GM19372 (cell line): ENCODE results near the gene AGER.
A peak's percentile ranks its signal among the peaks of the same experiment; 100 is the strongest.
"Not testable (repeated sequence)": the region's sequence is repeated elsewhere in the genome, so short reads cannot be mapped to it uniquely, and the experiment has no call there.

ENCODE experiments used
- ATAC-seq: cut with Tn5 transposase; IDR thresholded peaks from one replicate; pipeline ENCODE4 v1.9.1; 2021; ENCODE audit warnings: mild to moderate bottlenecking, low read depth, moderate library complexity; ENCODE audit not compliant: unreplicated experiment

AGER gene

GRCh38 chr6:32200711-32201475, 16.8 kb upstream of the AGER start:
- ATAC-seq = no peak

- ATAC-seq = no peak
Measured at GRCh38 chr6:32198866-32199265, 14.8 kb upstream of the AGER start.

GRCh38 chr6:32198345-32198696, 14.3 kb upstream of the AGER start:
- ATAC-seq = no peak

GRCh38 chr6:32196682-32197616, 12.9 kb upstream of the AGER start:
- no peak for ATAC-seq

GRCh38 chr6:32195902-32196681, 12.0 kb upstream of the AGER start:
- peak; percentile 83 for ATAC-seq

- peak; percentile 70 for ATAC-seq
Measured at GRCh38 chr6:32195652-32195901, 11.5 kb upstream of the AGER start.

- no peak for ATAC-seq
Measured at GRCh38 chr6:32194825-32195651, 11.0 kb upstream of the AGER start.

- ATAC-seq = no peak
Measured at GRCh38 chr6:32194388-32194787, 10.3 kb upstream of the AGER start.

GRCh38 chr6:32193096-32193495, 9.0 kb upstream of the AGER start:
- ATAC-seq = not testable (repeated sequence)

GRCh38 chr6:32192608-32193039, 8.6 kb upstream of the AGER start, which contains the start of gene GPSM3:
Gene GPSM3 (minus strand): TSS chr6:32192643. CDS start chr6:32192513, 130 bp downstream.
- ATAC-seq = no peak

GRCh38 chr6:32191696-32192607, 7.9 kb upstream of the AGER start:
- no peak for ATAC-seq

- no peak for ATAC-seq
Measured at GRCh38 chr6:32190911-32191677, 7.0 kb upstream of the AGER start.

GRCh38 chr6:32190054-32190851, 6.2 kb upstream of the AGER start, which contains the start of gene PBX2:
Gene PBX2 (minus strand): TSS chr6:32190202. CDS start chr6:32189915, 287 bp downstream.
- peak; percentile 59 for ATAC-seq

- no peak for ATAC-seq
Measured at GRCh38 chr6:32189742-32190053, 5.6 kb upstream of the AGER start.

- ATAC-seq = no peak
Measured at GRCh38 chr6:32189069-32189741, 5.2 kb upstream of the AGER start.

GRCh38 chr6:32188381-32189068, 4.5 kb upstream of the AGER start:
- no peak for ATAC-seq
